Measurements from ENCODE around the gene ARID4B. TPM values are rescaled to one million over a fixed set of nuclear protein-coding genes. Genes with fewer than 3 reads are reported as not detected.

Gene ARID4B
- polyA plus RNA-seq, 1 donor (not counting 4 experiments of a cell fraction or from before 2014, with no cell fraction given) = 12.7 TPM

GRCh38 chr1:235239851-235240250 is 88.1 kb downstream of the ARID4B start:
- Histone ChIP-seq H4K20me1 (ENCODE audit: control insufficient read depth, extremely low read depth, insufficient read depth, low read length) (no peaks in the 10 kb centered on the region), H3K9ac (ENCODE audit: control insufficient read depth, extremely low read depth, insufficient read depth, low read length) (no peak overlapping the region), H3K79me2 (ENCODE audit: control insufficient read depth, insufficient read depth, low read length) (peaks cover 2% of the 10 kb centered on the region), H3K36me3 (ENCODE audit: control insufficient read depth in 2 of 2, extremely low read depth in 1 of 2, insufficient read depth in 2 of 2, low read length in 2 of 2) (peaks cover 6 to 7% of the 10 kb centered on the region in 2 experiments), H3K27me3 (ENCODE audit: control insufficient read depth, extremely low read depth, insufficient read depth, low read length) (no peaks in the 10 kb centered on the region), H3K27ac (ENCODE audit: control insufficient read depth, insufficient read depth, low read length) (no peak overlapping the region), H3K9me1 (ENCODE audit: control insufficient read depth, extremely low read depth, insufficient read depth, low read length) (no peaks in the 10 kb centered on the region), H3K9me3 (ENCODE audit: control insufficient read depth, low read depth, low read length) (no peaks in the 10 kb centered on the region), H2AFZ (ENCODE audit: control insufficient read depth, low read length) (no peak overlapping the region), H3K4me2 (ENCODE audit: control insufficient read depth, extremely low read depth, insufficient read depth, low read depth, low read length) (no peak overlapping the region), H3K4me1 (ENCODE audit: control insufficient read depth, extremely low read depth, insufficient read depth, low read length) (no peaks in the 10 kb centered on the region), H3K4me3 (ENCODE audit: control insufficient read depth in 2 of 3, extremely low read depth in 1 of 3, insufficient read depth in 2 of 3, low read depth in 1 of 3, low read length in 3 of 3) (no peak overlapping the region)
- dilution Hi-C loops (cut with MboI; ENCODE audit: extremely low pct_ligation_motif_present, low sequenced_read_pairs) = no loop called here
- TF ChIP-seq, protein P1, sequence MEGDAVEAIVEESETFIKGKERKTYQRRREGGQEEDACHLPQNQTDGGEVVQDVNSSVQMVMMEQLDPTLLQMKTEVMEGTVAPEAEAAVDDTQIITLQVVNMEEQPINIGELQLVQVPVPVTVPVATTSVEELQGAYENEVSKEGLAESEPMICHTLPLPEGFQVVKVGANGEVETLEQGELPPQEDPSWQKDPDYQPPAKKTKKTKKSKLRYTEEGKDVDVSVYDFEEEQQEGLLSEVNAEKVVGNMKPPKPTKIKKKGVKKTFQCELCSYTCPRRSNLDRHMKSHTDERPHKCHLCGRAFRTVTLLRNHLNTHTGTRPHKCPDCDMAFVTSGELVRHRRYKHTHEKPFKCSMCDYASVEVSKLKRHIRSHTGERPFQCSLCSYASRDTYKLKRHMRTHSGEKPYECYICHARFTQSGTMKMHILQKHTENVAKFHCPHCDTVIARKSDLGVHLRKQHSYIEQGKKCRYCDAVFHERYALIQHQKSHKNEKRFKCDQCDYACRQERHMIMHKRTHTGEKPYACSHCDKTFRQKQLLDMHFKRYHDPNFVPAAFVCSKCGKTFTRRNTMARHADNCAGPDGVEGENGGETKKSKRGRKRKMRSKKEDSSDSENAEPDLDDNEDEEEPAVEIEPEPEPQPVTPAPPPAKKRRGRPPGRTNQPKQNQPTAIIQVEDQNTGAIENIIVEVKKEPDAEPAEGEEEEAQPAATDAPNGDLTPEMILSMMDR (optimal IDR thresholded peaks at IDR 0.05 in 1 of 3, IDR thresholded peaks at IDR 0.05 in 1 of 3, conservative IDR thresholded peaks at IDR 0.05 in 1 of 3; ENCODE audit: extremely low read depth in 1 of 3, insufficient read depth in 2 of 3, low read length in 3 of 3) = no peak
- TF ChIP-seq EZH2 (IDR thresholded peaks at IDR 0.05; ENCODE audit: low read length) = no peak
- FAIRE-seq = no peak
- no peak for DNase-seq (ENCODE audit: low read depth, low spot score)

GRCh38 chr1:235238558-235238957 is 89.4 kb downstream of the ARID4B start:
- dilution Hi-C loops (cut with MboI; ENCODE audit: extremely low pct_ligation_motif_present, low sequenced_read_pairs) = no loop called here
- Histone ChIP-seq H3K36me3 (ENCODE audit: control insufficient read depth in 2 of 2, extremely low read depth in 1 of 2, insufficient read depth in 2 of 2, low read length in 2 of 2) (peaks cover 3 to 8% of the 10 kb centered on the region in 2 experiments), H3K9me1 (ENCODE audit: control insufficient read depth, extremely low read depth, insufficient read depth, low read length) (no peaks in the 10 kb centered on the region), H3K9me3 (ENCODE audit: control insufficient read depth, low read depth, low read length) (no peaks in the 10 kb centered on the region), H3K79me2 (ENCODE audit: control insufficient read depth, insufficient read depth, low read length) (no peaks in the 10 kb centered on the region), H2AFZ (ENCODE audit: control insufficient read depth, low read length) (no peak overlapping the region), H3K4me2 (ENCODE audit: control insufficient read depth, extremely low read depth, insufficient read depth, low read depth, low read length) (no peak overlapping the region), H4K20me1 (ENCODE audit: control insufficient read depth, extremely low read depth, insufficient read depth, low read length) (no peaks in the 10 kb centered on the region), H3K4me1 (ENCODE audit: control insufficient read depth, extremely low read depth, insufficient read depth, low read length) (no peaks in the 10 kb centered on the region), H3K27me3 (ENCODE audit: control insufficient read depth, extremely low read depth, insufficient read depth, low read length) (no peaks in the 10 kb centered on the region), H3K27ac (ENCODE audit: control insufficient read depth, insufficient read depth, low read length) (no peak overlapping the region), H3K4me3 (ENCODE audit: control insufficient read depth in 2 of 3, extremely low read depth in 1 of 3, insufficient read depth in 2 of 3, low read depth in 1 of 3, low read length in 3 of 3) (no peak overlapping the region), H3K9ac (ENCODE audit: control insufficient read depth, extremely low read depth, insufficient read depth, low read length) (no peak overlapping the region)
- FAIRE-seq (no peak), DNase-seq (ENCODE audit: low read depth, low spot score) (no peak)
- TF ChIP-seq, protein P1 (optimal IDR thresholded peaks at IDR 0.05 in 1 of 3, IDR thresholded peaks at IDR 0.05 in 1 of 3, conservative IDR thresholded peaks at IDR 0.05 in 1 of 3; ENCODE audit: extremely low read depth in 1 of 3, insufficient read depth in 2 of 3, low read length in 3 of 3) = no peak
- no peak for TF ChIP-seq EZH2 (IDR thresholded peaks at IDR 0.05; ENCODE audit: low read length)

All from keratinocyte (primary cell).